T-cell (primary cell): Measurements from ENCODE around the gene GALR2. TPM values are rescaled to one million over a fixed set of nuclear protein-coding genes. Genes with fewer than 3 reads are reported as not detected.
A peak's percentile ranks its signal among the peaks of the same experiment; 100 is the strongest.

Experiments used
- ATAC-seq, 4 experiments: fragments of 200-7000 bp in 3 of 4; fragments of 150-1000 bp in 1 of 4; cut with Tn5 transposase; replicated peaks in 1 of 4; 1 replicate in 3 of 4; 2 replicates in 1 of 4; pipeline ENCODE4 v1.10.0; 2021; ENCODE audit warnings: moderate library complexity in 3 of 4, mild to moderate bottlenecking in 2 of 4, moderate number of reproducible peaks in 1 of 4
- CTCF ChIA-PET, 2 donors: fragments of 300-600 bp; sonication (Branson Sonifier 250); formaldehyde crosslinking; loops; one replicate each; lab custom pipeline; 2022; ENCODE audit warnings: antibody characterized with exemption in 2 of 2; lab: Charles Lee
- POLR2A ChIA-PET, 2 donors: fragments of 300-600 bp; sonication (Branson Sonifier 250); formaldehyde crosslinking; loops; one replicate each; lab custom pipeline; 2022; ENCODE audit warnings: antibody characterized with exemption in 2 of 2; lab: Charles Lee
- DNase-seq, 35 experiments: peaks; one replicate each; pipeline versions ENCODE4 v3.0.0 to v3.0.0-alpha.2; 2013 to 2023
- H3K27ac ChIP-seq: one replicate; pipeline ENCODE4 v1.5.1; 2013; ENCODE audit warnings: low read length
- H3K27me3 ChIP-seq, 2 experiments: replicated peaks in 1 of 2; 1 replicate in 1 of 2; 2 replicates in 1 of 2; pipeline versions ENCODE4 v1.6.1 to v1.7.0; 2013; ENCODE audit warnings: low read length in 1 of 2, mixed read lengths in 1 of 2; ENCODE audit not compliant: control insufficient read depth in 2 of 2, insufficient read depth in 2 of 2; ENCODE audit errors: extremely low read depth in 1 of 2
- H3K36me3 ChIP-seq, 2 donors: 1 replicate in 1 of 2; 2 replicates in 1 of 2; pipeline versions ENCODE4 v1.6.1 to v1.7.0; 2013; ENCODE audit warnings: low read length in 1 of 2; ENCODE audit not compliant: control insufficient read depth in 2 of 2, insufficient read depth in 1 of 2; ENCODE audit errors: extremely low read depth in 1 of 2
- H3K4me1 ChIP-seq, 2 experiments: 1 replicate in 1 of 2; 2 replicates in 1 of 2; pipeline versions ENCODE4 v1.6.1 to v1.7.0; 2013; ENCODE audit warnings: low read length in 2 of 2, mixed read lengths in 1 of 2; ENCODE audit not compliant: insufficient read depth in 2 of 2, control insufficient read depth in 1 of 2; ENCODE audit errors: extremely low read depth in 1 of 2
- H3K4me3 ChIP-seq, 2 donors: 1 replicate in 1 of 2; 2 replicates in 1 of 2; pipeline versions ENCODE4 v1.5.1 to v1.7.0; 2013; ENCODE audit warnings: mild to moderate bottlenecking in 2 of 2, low read length in 1 of 2, moderate library complexity in 1 of 2; ENCODE audit not compliant: control insufficient read depth in 1 of 2; ENCODE audit errors: extremely low read depth in 1 of 2
- H3K9me3 ChIP-seq: 2 replicates; pipeline ENCODE4 v1.7.0; 2013
- H3K27ac Mint-ChIP-seq, 2 donors: one replicate each; pipeline ENCODE4 v1.8.0; 2020 to 2021; ENCODE audit warnings: mild to moderate bottlenecking in 2 of 2, mixed read lengths in 2 of 2
- H3K27me3 Mint-ChIP-seq, 2 donors: one replicate each; pipeline ENCODE4 v1.8.0; 2021 to 2022; ENCODE audit warnings: mixed read lengths in 2 of 2
- H3K36me3 Mint-ChIP-seq: one replicate; pipeline ENCODE4 v1.8.0; 2021; ENCODE audit warnings: mixed read lengths
- H3K4me1 Mint-ChIP-seq, 3 donors: one replicate each; pipeline ENCODE4 v1.8.0; 2020 to 2022; ENCODE audit warnings: mixed read lengths in 3 of 3, mild to moderate bottlenecking in 1 of 3
- H3K4me3 Mint-ChIP-seq, 3 donors: one replicate each; pipeline ENCODE4 v1.8.0; 2020 to 2022; ENCODE audit warnings: mild to moderate bottlenecking in 3 of 3, mixed read lengths in 3 of 3, moderate library complexity in 3 of 3
- H3K9me3 Mint-ChIP-seq, 3 donors: one replicate each; pipeline ENCODE4 v1.8.0; 2020 to 2022; ENCODE audit warnings: mixed read lengths in 3 of 3
- WGBS: methylation state at CpG from one replicate; pipeline ENCODE4 v1.1.5; 2013; ENCODE audit warnings: missing lambda C conversion rate; ENCODE audit not compliant: insufficient coverage; 5-methylcytosine and 5-hydroxymethylcytosine counted together
- total RNA-seq, 35 experiments: library from RNA in 6 of 35; stranded (reverse) in 6 of 35; fragments of 120-200 nt in 1 of 35; gene quantifications; one replicate each; pipeline versions ENCODE4 v1.2.1 to v1.2.4 and lab custom pipeline; 2013 to 2026

Gene GALR2
- total RNA-seq, 5 donors from 2014 or later (not counting 1 experiment from before 2014, with no cell fraction given), result 0.20 to 1.3 (median 0.73) TPM; not detected in 2

GRCh38 chr17:76049239-76049638, 25.3 kb upstream of the GALR2 start:
- no peak overlapping the region for H3K4me3 ChIP-seq
- peaks cover 11 to 25% (median 23%) of the 10 kb centered on the region in 3 donors for H3K4me1 Mint-ChIP-seq
- H3K4me1 ChIP-seq, result peaks cover 0 to 2% of the 10 kb centered on the region in 2 experiments
- ChIA-PET CTCF (interaction anchor here in 1 of 2 donors (0.6 to 1.2 kb wide), 3 partner anchors 29 to 662 kb away, joined by 3 to 5 read pairs (median 3); no protein-coding TSS in a partner anchor), POLR2A (no interaction called here)
- no peaks in the 10 kb centered on the region for H3K27me3 ChIP-seq
- no peak overlapping the region for H3K4me3 Mint-ChIP-seq
- WGBS, result 94% methylated on average over 2 of the region's 3 CpGs
- peaks cover 59% of the 10 kb centered on the region for H3K36me3 Mint-ChIP-seq
- H3K27ac ChIP-seq, result no peak overlapping the region
- H3K9me3 ChIP-seq, result no peaks in the 10 kb centered on the region
- DNase-seq (no peak), ATAC-seq (no peak)
- H3K27me3 Mint-ChIP-seq, result no peaks in the 10 kb centered on the region
- H3K27ac Mint-ChIP-seq, result peak overlapping the region; percentile 11 to 57
- no peaks in the 10 kb centered on the region for H3K9me3 Mint-ChIP-seq
- peaks cover 26 to 91% of the 10 kb centered on the region in 2 donors for H3K36me3 ChIP-seq

GRCh38 chr17:76049836-76050537, 24.6 kb upstream of the GALR2 start:
- no peaks in the 10 kb centered on the region for H3K27me3 ChIP-seq
- no peak for ATAC-seq
- Mint-ChIP-seq H3K9me3 (no peaks in the 10 kb centered on the region), H3K4me3 (no peak overlapping the region), H3K27me3 (no peaks in the 10 kb centered on the region), H3K36me3 (peaks cover 53% of the 10 kb centered on the region), H3K4me1 (peaks cover 11 to 25% (median 23%) of the 10 kb centered on the region in 3 donors), H3K27ac (peak overlapping the region in 1 of 2 donors; percentile 49)
- peaks cover 0 to 2% of the 10 kb centered on the region in 2 experiments for H3K4me1 ChIP-seq
- no peak overlapping the region for H3K4me3 ChIP-seq
- no peak for DNase-seq
- H3K27ac ChIP-seq, result no peak overlapping the region
- no peaks in the 10 kb centered on the region for H3K9me3 ChIP-seq
- ChIA-PET CTCF (interaction anchor here in 1 of 2 donors (0.6 to 1.2 kb wide), 2 partner anchors 30 to 663 kb away, joined by 3 read pairs; no protein-coding TSS in a partner anchor), POLR2A (interaction anchor here in 1 of 2 donors (0.6 kb wide), 1 partner anchor 149 kb away, joined by 12 read pairs; no protein-coding TSS in a partner anchor)
- 99% methylated on average over 15 of the region's 15 CpGs for WGBS
- peaks cover 21 to 87% of the 10 kb centered on the region in 2 donors for H3K36me3 ChIP-seq

GRCh38 chr17:76050538-76051467, 23.8 kb upstream of the GALR2 start:
- H3K4me3 Mint-ChIP-seq, result no peak overlapping the region
- peaks cover 19 to 85% of the 10 kb centered on the region in 2 donors for H3K36me3 ChIP-seq
- ATAC-seq, result no peak
- peaks cover 49% of the 10 kb centered on the region for H3K36me3 Mint-ChIP-seq
- peaks cover 11 to 25% (median 23%) of the 10 kb centered on the region in 3 donors for H3K4me1 Mint-ChIP-seq
- H3K27ac Mint-ChIP-seq, result no peak overlapping the region
- peaks cover 0 to 2% of the 10 kb centered on the region in 2 experiments for H3K4me1 ChIP-seq
- WGBS, result 96% methylated on average over 3 of the region's 11 CpGs
- H3K9me3 ChIP-seq, result no peaks in the 10 kb centered on the region
- CTCF ChIA-PET, result no interaction called here
- H3K27me3 ChIP-seq, result no peaks in the 10 kb centered on the region
- no peak for DNase-seq
- H3K9me3 Mint-ChIP-seq, result no peaks in the 10 kb centered on the region
- H3K4me3 ChIP-seq, result no peak overlapping the region
- POLR2A ChIA-PET, result no interaction called here
- no peak overlapping the region for H3K27ac ChIP-seq
- H3K27me3 Mint-ChIP-seq, result no peaks in the 10 kb centered on the region

- CTCF ChIA-PET, result no interaction called here
- H3K4me1 ChIP-seq, result peaks cover 0 to 2% of the 10 kb centered on the region in 2 experiments
- Mint-ChIP-seq H3K27me3 (no peaks in the 10 kb centered on the region), H3K4me3 (no peak overlapping the region), H3K4me1 (peaks cover 11 to 25% (median 23%) of the 10 kb centered on the region in 3 donors), H3K9me3 (no peaks in the 10 kb centered on the region), H3K27ac (no peak overlapping the region), H3K36me3 (peaks cover 51% of the 10 kb centered on the region)
- no peak overlapping the region for H3K4me3 ChIP-seq
- DNase-seq (no peak), ATAC-seq (no peak)
- H3K27me3 ChIP-seq, result no peaks in the 10 kb centered on the region
- H3K9me3 ChIP-seq, result no peaks in the 10 kb centered on the region
- 100% methylated on average over 2 of the region's 6 CpGs for WGBS
- no peak overlapping the region for H3K27ac ChIP-seq
- H3K36me3 ChIP-seq, result peaks cover 23 to 85% of the 10 kb centered on the region in 2 donors
- POLR2A ChIA-PET, result no interaction called here
Measured at GRCh38 chr17:76051561-76051960, 23.0 kb upstream of the GALR2 start.

- Histone ChIP-seq H3K4me3 (no peak overlapping the region), H3K4me1 (peaks cover 0 to 2% of the 10 kb centered on the region in 2 experiments), H3K27me3 (no peaks in the 10 kb centered on the region), H3K36me3 (peaks cover 28 to 88% of the 10 kb centered on the region in 2 donors), H3K9me3 (no peaks in the 10 kb centered on the region), H3K27ac (no peak overlapping the region)
- H3K4me1 Mint-ChIP-seq, result peaks cover 6 to 22% (median 18%) of the 10 kb centered on the region in 3 donors
- ChIA-PET CTCF (interaction anchor here (0.6 to 0.8 kb wide), 5 partner anchors 52 to 264 kb away, joined by 3 to 6 read pairs (median 5); no protein-coding TSS in a partner anchor), POLR2A (interaction anchor here (0.6 to 0.7 kb wide), 2 partner anchors 275 to 856 kb away, joined by 3 to 5 read pairs; no protein-coding TSS in a partner anchor)
- H3K27me3 Mint-ChIP-seq, result no peaks in the 10 kb centered on the region
- H3K27ac Mint-ChIP-seq, result no peak overlapping the region
- 99% methylated on average over 8 of the region's 17 CpGs for WGBS
- DNase-seq, result no peak
- H3K4me3 Mint-ChIP-seq, result no peak overlapping the region
- peaks cover 53% of the 10 kb centered on the region for H3K36me3 Mint-ChIP-seq
- no peaks in the 10 kb centered on the region for H3K9me3 Mint-ChIP-seq
- ATAC-seq, result no peak
Measured at GRCh38 chr17:76053246-76054111, 21.1 kb upstream of the GALR2 start.
